Kidney epithelial cell (primary cell): ENCODE data around the gene PRAMEF1. TPM values are rescaled to one million over a fixed set of nuclear protein-coding genes. Genes with fewer than 3 reads are reported as not detected.

Experiments used
- DNase-seq: peaks from one replicate; pipeline ENCODE4 v3.0.0-alpha.2; 2010; ENCODE audit warnings: low read depth
- H3K27me3 ChIP-seq: 2 replicates; pipeline ENCODE4 v1.6.0; 2011; ENCODE audit warnings: low read length; ENCODE audit not compliant: control insufficient read depth, insufficient read depth
- H3K36me3 ChIP-seq: 2 replicates; pipeline ENCODE4 v1.5.1; 2011; ENCODE audit warnings: low read length; ENCODE audit not compliant: control insufficient read depth, insufficient read depth
- H3K4me3 ChIP-seq: 2 replicates; pipeline ENCODE4 v1.5.1; 2011; ENCODE audit warnings: low read depth, mild to moderate bottlenecking, control low read depth, low read length
- total RNA-seq: library from RNA; depleted of rRNA; stranded (reverse); fragments of >200 nt; gene quantifications from 2 replicates; pipeline ENCODE4 v1.2.3, GENCODE V29; 2015
- TF ChIP-seq, protein P1 (sequence below): IDR thresholded peaks from 2 replicates; pipeline ENCODE4 v1.5.1; 2011; ENCODE audit warnings: mild to moderate bottlenecking, moderate library complexity, low read length, control low read depth, inconsistent platforms; ENCODE audit not compliant: insufficient read depth, poor library complexity, severe bottlenecking

The PRAMEF1 gene
- total RNA-seq, 1 donor from 2014 or later = not detected

DNA sequence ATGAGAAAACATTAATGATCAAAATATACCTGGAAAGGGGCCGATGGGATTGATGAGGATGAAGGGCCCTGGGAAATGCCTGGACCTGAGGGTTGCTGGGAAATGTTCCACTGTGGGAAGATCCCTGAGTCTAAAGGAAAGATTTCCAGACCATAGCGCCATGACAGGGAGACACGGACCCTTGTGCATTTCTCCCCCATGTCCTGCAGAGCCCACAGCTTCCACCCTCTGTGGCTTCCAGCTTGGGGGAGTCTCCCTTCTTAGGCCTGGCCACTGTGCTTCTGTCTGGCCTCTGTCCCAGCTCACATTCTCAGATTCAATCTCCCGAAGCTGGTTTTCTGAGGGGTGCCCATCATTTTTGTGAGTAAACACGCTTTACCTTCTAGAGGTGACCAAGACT, 18.7 kb upstream of the PRAMEF1 start:
- H3K36me3 ChIP-seq = no peaks in the 10 kb centered on the region
- no peaks in the 10 kb centered on the region for H3K27me3 ChIP-seq
- TF ChIP-seq, protein P1, sequence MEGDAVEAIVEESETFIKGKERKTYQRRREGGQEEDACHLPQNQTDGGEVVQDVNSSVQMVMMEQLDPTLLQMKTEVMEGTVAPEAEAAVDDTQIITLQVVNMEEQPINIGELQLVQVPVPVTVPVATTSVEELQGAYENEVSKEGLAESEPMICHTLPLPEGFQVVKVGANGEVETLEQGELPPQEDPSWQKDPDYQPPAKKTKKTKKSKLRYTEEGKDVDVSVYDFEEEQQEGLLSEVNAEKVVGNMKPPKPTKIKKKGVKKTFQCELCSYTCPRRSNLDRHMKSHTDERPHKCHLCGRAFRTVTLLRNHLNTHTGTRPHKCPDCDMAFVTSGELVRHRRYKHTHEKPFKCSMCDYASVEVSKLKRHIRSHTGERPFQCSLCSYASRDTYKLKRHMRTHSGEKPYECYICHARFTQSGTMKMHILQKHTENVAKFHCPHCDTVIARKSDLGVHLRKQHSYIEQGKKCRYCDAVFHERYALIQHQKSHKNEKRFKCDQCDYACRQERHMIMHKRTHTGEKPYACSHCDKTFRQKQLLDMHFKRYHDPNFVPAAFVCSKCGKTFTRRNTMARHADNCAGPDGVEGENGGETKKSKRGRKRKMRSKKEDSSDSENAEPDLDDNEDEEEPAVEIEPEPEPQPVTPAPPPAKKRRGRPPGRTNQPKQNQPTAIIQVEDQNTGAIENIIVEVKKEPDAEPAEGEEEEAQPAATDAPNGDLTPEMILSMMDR = no peak
- no peak overlapping the region for H3K4me3 ChIP-seq
- no peak for DNase-seq

DNA sequence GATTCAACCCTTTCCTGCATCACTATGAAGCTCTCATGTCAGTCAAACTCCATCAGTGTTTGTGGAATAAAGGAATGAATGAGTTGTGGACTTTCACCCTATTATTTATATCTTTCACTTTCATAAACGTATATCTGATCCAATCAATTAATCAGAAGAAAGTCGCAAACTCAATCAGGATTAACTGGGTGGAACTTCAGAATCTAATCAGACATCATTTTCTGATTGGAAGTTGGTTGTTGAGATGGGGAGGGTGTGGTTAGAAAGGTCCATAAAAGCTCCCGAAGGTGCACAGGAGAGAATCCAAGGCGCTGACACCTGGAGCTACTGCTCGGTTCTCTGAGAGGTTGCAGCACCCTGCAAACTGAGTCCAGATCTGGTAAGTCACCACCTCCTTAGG, 17.8 kb upstream of the PRAMEF1 start, which contains the start of gene PRAMEF12:
PRAMEF12 (plus strand) TSS at position 301 of the 400 bp plus-strand sequence. CDS start 1,130 bp downstream, outside the sequence.
- TF ChIP-seq, protein P1 = no peak
- H3K27me3 ChIP-seq = no peaks in the 10 kb centered on the region
- DNase-seq = no peak
- H3K4me3 ChIP-seq = no peak within 1 kb of the TSS
- no peaks in the 10 kb centered on the region for H3K36me3 ChIP-seq

DNA sequence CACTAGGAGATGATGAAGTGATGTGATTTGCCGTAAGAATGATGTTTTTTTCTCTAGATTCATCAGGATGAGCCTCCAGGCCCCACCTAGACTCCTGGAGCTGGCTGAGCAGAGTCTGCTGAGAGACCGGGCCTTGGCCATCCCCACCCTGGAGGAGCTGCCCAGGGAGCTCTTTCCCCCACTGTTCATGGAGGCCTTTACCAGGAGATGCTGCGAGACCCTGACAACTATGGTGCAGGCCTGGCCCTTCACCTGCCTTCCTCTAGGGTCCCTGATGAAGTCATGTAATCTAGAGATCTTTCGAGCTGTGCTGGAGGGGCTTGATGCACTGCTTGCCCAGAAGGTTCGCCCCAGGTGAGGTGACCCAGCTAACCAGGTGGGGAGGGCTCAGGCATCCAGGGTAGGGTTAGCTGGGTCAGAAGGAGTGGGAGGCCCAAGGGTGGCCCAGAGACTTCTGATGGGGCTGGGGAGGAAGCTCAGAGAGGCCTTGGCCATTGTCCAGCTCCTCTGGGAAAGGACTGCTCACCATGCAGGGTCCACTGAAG, 16.3 kb upstream of the PRAMEF1 start:
- TF ChIP-seq, protein P1 = no peak
- H3K4me3 ChIP-seq = no peak overlapping the region
- no peak for DNase-seq
- no peaks in the 10 kb centered on the region for H3K27me3 ChIP-seq
- no peaks in the 10 kb centered on the region for H3K36me3 ChIP-seq

DNA sequence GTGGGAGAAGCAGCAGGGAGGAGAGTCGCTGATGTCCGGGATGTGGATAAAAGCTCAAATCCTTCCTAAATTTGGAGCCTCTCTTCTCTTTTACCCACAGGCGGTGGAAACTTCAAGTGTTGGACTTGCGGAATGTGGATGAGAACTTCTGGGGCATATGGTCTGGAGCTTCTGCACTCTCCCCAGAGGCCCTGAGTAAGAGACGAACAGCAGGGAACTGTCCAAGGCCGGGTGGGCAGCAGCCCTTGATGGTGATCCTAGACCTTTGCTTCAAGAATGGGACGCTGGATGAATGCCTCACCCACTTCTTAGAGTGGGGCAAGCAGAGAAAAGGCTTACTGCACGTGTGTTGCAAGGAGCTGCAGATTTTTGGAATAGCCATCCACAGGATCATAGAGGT, 15.8 kb upstream of the PRAMEF1 start:
- DNase-seq = no peak
- H3K36me3 ChIP-seq = no peaks in the 10 kb centered on the region
- H3K27me3 ChIP-seq = no peaks in the 10 kb centered on the region
- H3K4me3 ChIP-seq = no peak overlapping the region
- TF ChIP-seq, protein P1 = no peak

DNA sequence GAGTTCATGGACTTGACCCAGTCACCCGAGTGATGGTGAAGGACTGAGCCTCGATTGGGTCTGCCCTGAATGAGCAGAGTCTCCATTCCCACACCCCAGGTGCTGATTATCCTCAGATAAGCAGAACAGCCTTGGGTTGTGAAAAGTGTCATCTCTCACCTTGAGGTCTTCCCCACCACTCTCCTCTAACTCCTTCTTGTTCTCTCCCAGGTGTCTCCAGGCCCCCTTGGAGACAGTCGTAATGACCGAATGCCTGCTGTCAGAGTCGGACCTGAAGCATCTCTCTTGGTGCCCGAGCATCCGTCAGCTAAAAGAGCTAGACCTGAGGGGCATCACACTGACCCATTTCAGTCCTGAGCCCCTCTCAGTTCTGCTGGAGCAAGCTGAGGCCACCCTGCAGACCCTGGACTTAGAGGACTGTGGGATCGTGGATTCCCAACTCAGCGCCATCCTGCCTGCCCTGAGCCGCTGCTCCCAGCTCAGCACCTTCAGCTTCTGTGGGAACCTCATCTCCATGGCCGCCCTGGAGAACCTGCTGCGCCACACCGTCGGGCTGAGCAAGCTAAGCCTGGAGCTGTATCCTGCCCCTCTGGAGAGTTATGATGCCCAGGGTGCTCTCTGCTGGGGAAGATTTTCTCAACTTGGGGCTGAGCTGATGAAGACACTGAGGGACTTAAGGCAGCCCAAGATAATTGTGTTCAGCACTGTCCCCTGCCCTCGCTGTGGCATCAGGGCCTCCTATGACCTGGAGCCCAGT, 14.2 kb upstream of the PRAMEF1 start:
- TF ChIP-seq, protein P1 = no peak
- DNase-seq = no peak

More for the DNA sequence above, 14.2 kb upstream of the PRAMEF1 start:
- Histone ChIP-seq H3K36me3 (no peaks in the 10 kb centered on the region), H3K4me3 (no peak overlapping the region), H3K27me3 (no peaks in the 10 kb centered on the region)
